ENCODE results near the gene PLEKHN1. TPM values are rescaled to one million over a fixed set of nuclear protein-coding genes. Genes with fewer than 3 reads are reported as not detected.
"Not testable (repeated sequence)": the region's sequence is repeated elsewhere in the genome, so short reads cannot be mapped to it uniquely, and the experiment has no call there.

PLEKHN1 gene
- total and polyA plus RNA-seq, 2 of the 4 experiments (the other 2 are of a cell fraction): 0.54 to 2.1 TPM

GRCh38 chr1:1006305-1007159, 40.2 kb downstream of the PLEKHN1 start:
- peaks cover 4% of the 10 kb centered on the region; the same call in 1 of the 2 replicates for H4K20me1 ChIP-seq (ENCODE audit: insufficient read depth, low read length)
- H3K4me3 ChIP-seq (ENCODE audit: insufficient read depth, low read depth, low read length): no peak overlapping the region
- TF ChIP-seq MAFK (IDR thresholded peaks at IDR 0.05; ENCODE audit: low read depth, low read length) (no peak), ELK1 (IDR thresholded peaks at IDR 0.05; ENCODE audit: borderline replicate concordance, low read depth, low read length) (no peak), FOS (IDR thresholded peaks at IDR 0.05; ENCODE audit: low read depth, low read length) (no peak)
- H2BK120ac ChIP-seq (ENCODE audit: low read depth, low read length): no peak overlapping the region
- H3K18ac ChIP-seq (ENCODE audit: low read depth, low read length): no peak overlapping the region
- DNase-seq (no peak), ATAC-seq (ENCODE audit: low read depth) (no peak)
- dilution Hi-C loops (cut with HindIII; ENCODE audit: low sequenced_read_pairs, unreplicated experiment) (no loop called here), in situ Hi-C loops (cut with MboI; ENCODE audit: low sequenced_read_pairs) (no loop called here), intact Hi-C loops (cut with micrococcal nuclease) (no loop called here)
- no peak overlapping the region for H3K9ac ChIP-seq (ENCODE audit: low read depth, low read length)
- WGBS, 2 experiments (ENCODE audit: extremely low coverage in 2 of 2, insufficient read length in 1 of 2): 85% methylated on average over 20 of the region's 37 CpGs; no CpG with 5 or more reads in 1 of the 2 experiments
- peak overlapping the region; percentile 78 for H2AK9ac ChIP-seq (replicated peaks; ENCODE audit: low read depth, low read length, poor library complexity)
- no peak overlapping the region for H2BK15ac ChIP-seq (ENCODE audit: low read depth, low read length)
- peaks cover 6 to 15% of the 10 kb centered on the region in 2 experiments; a peak in 3 of 4 replicates for H3K79me1 ChIP-seq (ENCODE audit: low read depth in 1 of 2, low read length in 2 of 2)
- no peak overlapping the region for H3K56ac ChIP-seq (ENCODE audit: extremely low read depth, insufficient read depth, low read length)
- peaks cover 8% of the 10 kb centered on the region for H3K4me1 ChIP-seq (ENCODE audit: control insufficient read depth, insufficient read depth, low read length)
- no peak overlapping the region for H3K4me2 ChIP-seq (ENCODE audit: low read depth, low read length)
- H4K91ac ChIP-seq (ENCODE audit: insufficient read depth, low read depth, low read length): no peak overlapping the region
- no peak overlapping the region for H2BK20ac ChIP-seq (ENCODE audit: low read depth, low read length)
- H3K27ac ChIP-seq (ENCODE audit: insufficient read depth, low read length): no peak overlapping the region
- H3K23ac ChIP-seq (ENCODE audit: low read depth, low read length): no peak overlapping the region
- ChIA-PET CTCF (no interaction called here), POLR2A (ENCODE audit: unreplicated experiment) (no interaction called here)
- peak overlapping the region; percentile 43 for H2AFZ ChIP-seq (replicated peaks; ENCODE audit: low read length, poor library complexity)
- no peaks in the 10 kb centered on the region for H3K36me3 ChIP-seq (ENCODE audit: control insufficient read depth, insufficient read depth, low read length)
- H3K9me1 ChIP-seq (ENCODE audit: insufficient read depth, low read length): peaks cover 6% of the 10 kb centered on the region; the same call in 1 of the 2 replicates
- no peak overlapping the region for H4K8ac ChIP-seq (ENCODE audit: low read depth in 2 of 2, low read length in 2 of 2)
- H3K4ac ChIP-seq (ENCODE audit: low read depth, low read length): no peak overlapping the region
- H2BK5ac ChIP-seq (ENCODE audit: low read depth, low read length, poor library complexity, severe bottlenecking): no peak overlapping the region
- no peaks in the 10 kb centered on the region for H3K27me3 ChIP-seq (ENCODE audit: control insufficient read depth, insufficient read depth, low read length)
- no TSS peak for BruUV-seq (replicated peaks)
- H3K9me3 ChIP-seq (ENCODE audit: control insufficient read depth, insufficient read depth, low read length): no peaks in the 10 kb centered on the region
- no peak overlapping the region for H3K14ac ChIP-seq (replicated peaks; ENCODE audit: low read depth, low read length)
- H4K5ac ChIP-seq (ENCODE audit: low read depth, low read length): no peak overlapping the region
- H2AK5ac ChIP-seq (ENCODE audit: low read depth, low read length): peak overlapping the region; percentile 16; the same call in 1 of the 2 replicates

- H4K91ac ChIP-seq (ENCODE audit: insufficient read depth, low read depth, low read length); H3K36me3 ChIP-seq (ENCODE audit: control insufficient read depth, insufficient read depth, low read length); H3K9me1 ChIP-seq (ENCODE audit: insufficient read depth, low read length); H2AK5ac ChIP-seq (ENCODE audit: low read depth, low read length); H2BK5ac ChIP-seq (ENCODE audit: low read depth, low read length, poor library complexity, severe bottlenecking); H3K27ac ChIP-seq (ENCODE audit: insufficient read depth, low read length); H3K14ac ChIP-seq (replicated peaks; ENCODE audit: low read depth, low read length); H3K4me2 ChIP-seq (ENCODE audit: low read depth, low read length); H3K56ac ChIP-seq (ENCODE audit: extremely low read depth, insufficient read depth, low read length); H3K4me1 ChIP-seq (ENCODE audit: control insufficient read depth, insufficient read depth, low read length); H2AFZ ChIP-seq (replicated peaks; ENCODE audit: low read length, poor library complexity); H3K4ac ChIP-seq (ENCODE audit: low read depth, low read length); H3K18ac ChIP-seq (ENCODE audit: low read depth, low read length); POLR2A ChIA-PET (ENCODE audit: unreplicated experiment); H3K23ac ChIP-seq (ENCODE audit: low read depth, low read length); intact Hi-C loops (cut with micrococcal nuclease); H3K4me3 ChIP-seq (ENCODE audit: insufficient read depth, low read depth, low read length); H3K9ac ChIP-seq (ENCODE audit: low read depth, low read length); H3K9me3 ChIP-seq (ENCODE audit: control insufficient read depth, insufficient read depth, low read length); H2BK120ac ChIP-seq (ENCODE audit: low read depth, low read length); H4K20me1 ChIP-seq (ENCODE audit: insufficient read depth, low read length); H2BK15ac ChIP-seq (ENCODE audit: low read depth, low read length); H4K5ac ChIP-seq (ENCODE audit: low read depth, low read length); ATAC-seq (ENCODE audit: low read depth); H3K27me3 ChIP-seq (ENCODE audit: control insufficient read depth, insufficient read depth, low read length); H4K8ac ChIP-seq (ENCODE audit: low read depth in 2 of 2, low read length in 2 of 2); dilution Hi-C loops (cut with HindIII; ENCODE audit: low sequenced_read_pairs, unreplicated experiment); H2BK20ac ChIP-seq (ENCODE audit: low read depth, low read length); BruUV-seq (replicated peaks); in situ Hi-C loops (cut with MboI; ENCODE audit: low sequenced_read_pairs); DNase-seq; H2AK9ac ChIP-seq (replicated peaks; ENCODE audit: low read depth, low read length, poor library complexity): not testable (repeated sequence)
- peaks cover 0 to 16% of the 10 kb centered on the region in 2 experiments; a peak in 2 of 4 replicates for H3K79me1 ChIP-seq (ENCODE audit: low read depth in 1 of 2, low read length in 2 of 2)
- no CpG with 5 or more reads among the region's 8 CpGs for WGBS, 2 experiments (ENCODE audit: extremely low coverage in 2 of 2, insufficient read length in 1 of 2)
- CTCF ChIA-PET: interaction anchor here (1.2 kb wide), 1 partner anchor 8 kb away, joined by 3 read pairs; no protein-coding TSS in a partner anchor
Measured at GRCh38 chr1:1010131-1010530, 43.8 kb downstream of the PLEKHN1 start.
